Uterus (tissue), 2 donors: Measurements from ENCODE around the gene MMRN2.

Experiments
- POLR2A ChIP-seq, 2 donors: fragments of 450-650 bp; IDR thresholded peaks; one replicate each; pipeline ENCODE4 v1.6.1; 2016; ENCODE audit warnings: antibody characterized with exemption in 2 of 2, mild to moderate bottlenecking in 1 of 2, moderate library complexity in 1 of 2
- TF ChIP-seq, protein P1 (sequence below), 4 experiments: fragments of 200-600 bp in 2 of 4; fragments of 450-650 bp in 2 of 4; sonication (generic) in 2 of 4; IDR thresholded peaks; one replicate each; pipeline ENCODE4 v1.5.1; 2016 to 2019; ENCODE audit warnings: antibody characterized with exemption in 4 of 4, mild to moderate bottlenecking in 2 of 4, moderate library complexity in 1 of 4

DNA sequence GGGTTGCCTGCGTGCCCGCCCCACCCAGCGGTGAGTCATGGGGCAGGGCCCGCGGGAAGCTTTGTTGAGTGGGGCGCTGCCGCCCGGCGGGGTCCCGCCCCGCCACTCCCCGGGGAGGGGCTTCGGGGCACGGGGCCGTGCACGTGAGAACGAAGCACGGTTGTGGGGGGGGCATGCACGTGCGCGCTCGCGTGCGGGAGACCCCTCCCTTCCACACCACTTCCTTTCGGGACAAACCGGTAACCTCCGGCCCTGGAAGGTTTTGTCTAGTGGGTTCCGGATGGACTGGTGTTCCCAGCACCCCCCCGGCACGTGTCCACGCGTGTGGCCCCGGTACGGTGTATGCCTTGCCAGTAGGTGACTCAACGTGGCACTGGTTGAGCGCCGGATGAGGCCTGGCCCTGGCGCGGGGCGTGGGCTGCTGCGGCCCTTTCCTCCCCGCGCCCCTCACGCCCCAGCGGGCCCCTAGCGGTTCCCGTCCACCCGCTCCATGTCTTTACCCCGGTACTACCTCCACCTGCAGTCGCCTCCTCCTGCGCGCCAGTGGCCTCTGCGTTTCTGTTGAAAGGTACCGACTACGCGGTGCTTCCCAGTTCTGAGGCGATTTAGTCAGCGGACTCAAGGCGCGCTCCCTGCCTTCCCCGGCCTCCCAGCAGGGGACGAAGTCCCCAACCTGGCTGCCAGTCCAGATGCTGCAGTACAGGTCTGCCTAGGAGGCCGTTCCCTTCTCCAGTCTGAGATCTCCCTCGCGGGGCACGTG, 14.0 kb upstream of the MMRN2 start:
- TF ChIP-seq, protein P1, sequence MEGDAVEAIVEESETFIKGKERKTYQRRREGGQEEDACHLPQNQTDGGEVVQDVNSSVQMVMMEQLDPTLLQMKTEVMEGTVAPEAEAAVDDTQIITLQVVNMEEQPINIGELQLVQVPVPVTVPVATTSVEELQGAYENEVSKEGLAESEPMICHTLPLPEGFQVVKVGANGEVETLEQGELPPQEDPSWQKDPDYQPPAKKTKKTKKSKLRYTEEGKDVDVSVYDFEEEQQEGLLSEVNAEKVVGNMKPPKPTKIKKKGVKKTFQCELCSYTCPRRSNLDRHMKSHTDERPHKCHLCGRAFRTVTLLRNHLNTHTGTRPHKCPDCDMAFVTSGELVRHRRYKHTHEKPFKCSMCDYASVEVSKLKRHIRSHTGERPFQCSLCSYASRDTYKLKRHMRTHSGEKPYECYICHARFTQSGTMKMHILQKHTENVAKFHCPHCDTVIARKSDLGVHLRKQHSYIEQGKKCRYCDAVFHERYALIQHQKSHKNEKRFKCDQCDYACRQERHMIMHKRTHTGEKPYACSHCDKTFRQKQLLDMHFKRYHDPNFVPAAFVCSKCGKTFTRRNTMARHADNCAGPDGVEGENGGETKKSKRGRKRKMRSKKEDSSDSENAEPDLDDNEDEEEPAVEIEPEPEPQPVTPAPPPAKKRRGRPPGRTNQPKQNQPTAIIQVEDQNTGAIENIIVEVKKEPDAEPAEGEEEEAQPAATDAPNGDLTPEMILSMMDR (IDR thresholded peaks at IDR 0.05): peak in 3 of 4 experiments; percentile 2 to 23 (median 3)
- TF ChIP-seq POLR2A (IDR thresholded peaks at IDR 0.05): no peak
